Stimulated activated CD8-positive, alpha-beta memory T cell treated with anti-CD3 and anti-CD28 coated beads, Interleukin-7, amount 100 ng/mL, for 48 hours (primary cell): Measurements from ENCODE around the gene MRPL50.

Source experiments
- DNase-seq, 2 donors: peaks; one replicate each; pipeline ENCODE4 v3.0.0-alpha.2; 2020; ENCODE audit warnings: low read depth in 1 of 2; ENCODE audit errors: extremely low read depth in 1 of 2

Gene MRPL50

GRCh38 chr9:101342595-101342994 is 55.8 kb downstream of the MRPL50 start:
- no peak for DNase-seq

GRCh38 chr9:101341958-101342357 is 56.5 kb downstream of the MRPL50 start:
- DNase-seq = no peak
